NCI-H460 (cell line): ENCODE measurements around the gene NLGN2. TPM values are rescaled to one million over a fixed set of nuclear protein-coding genes. Genes with fewer than 3 reads are reported as not detected.
"Not testable (repeated sequence)": the region's sequence is repeated elsewhere in the genome, so short reads cannot be mapped to it uniquely, and the experiment has no call there.

Experiments used
- DNase-seq: peaks from one replicate; pipeline ENCODE4 v3.0.0-alpha.2; 2016; ENCODE audit warnings: low read depth; ENCODE audit errors: extremely low read depth
- polyA plus RNA-seq: library from polyadenylated mRNA; depleted of rRNA; stranded (reverse); fragments of >200 nt; gene quantifications from 2 replicates; pipeline ENCODE4 v1.2.3, GENCODE V29; 2014; cell fraction: nucleus; rRNA removed
- total RNA-seq: library from RNA; depleted of rRNA; stranded (reverse); fragments of >200 nt; shearing (Covaris generic); gene quantifications from 2 replicates; pipeline ENCODE4 v1.2.3, GENCODE V29; 2014; rRNA removed

Gene NLGN2
- 5.5 and 6.2 TPM in 2 replicates for total RNA-seq
- 13.3 and 15.4 TPM in 2 replicates for polyA plus RNA-seq

GRCh38 chr17:7407485-7408251, at the start of gene NLGN2:
Gene NLGN2 (plus strand): TSS chr17:7407845. CDS start chr17:7408256, 411 bp downstream.
- DNase-seq: no peak

- no peak for DNase-seq
These were observed 45.7 kb upstream of the NLGN2 start for GRCh38 chr17:7361906-7362305.

- no peak for DNase-seq
These were observed 44.3 kb upstream of the NLGN2 start for GRCh38 chr17:7363311-7363710.

- DNase-seq: not testable (repeated sequence)
These were observed 41.7 kb upstream of the NLGN2 start for GRCh38 chr17:7365963-7366362.

- DNase-seq: no peak
These were observed 40.6 kb upstream of the NLGN2 start for GRCh38 chr17:7367083-7367482.

GRCh38 chr17:7367918-7368598, 39.6 kb upstream of the NLGN2 start:
- DNase-seq: no peak

GRCh38 chr17:7368599-7368994, 39.0 kb upstream of the NLGN2 start:
- not testable (repeated sequence) for DNase-seq

GRCh38 chr17:7369825-7370224, 37.8 kb upstream of the NLGN2 start:
- no peak for DNase-seq

- DNase-seq: no peak
These were observed 36.8 kb upstream of the NLGN2 start for GRCh38 chr17:7370853-7371252.

- DNase-seq: no peak
These were observed 33.3 kb upstream of the NLGN2 start for GRCh38 chr17:7374353-7374752.

GRCh38 chr17:7379134-7379533, 28.5 kb upstream of the NLGN2 start:
- DNase-seq: no peak

GRCh38 chr17:7380321-7380720, 27.3 kb upstream of the NLGN2 start:
- no peak for DNase-seq

- no peak for DNase-seq
These were observed 26.6 kb upstream of the NLGN2 start, which contains the start of gene TNK1 for GRCh38 chr17:7380855-7381683. Gene TNK1 (plus strand): TSS chr17:7381089. CDS start chr17:7382927, 1,838 bp downstream.

GRCh38 chr17:7382901-7383300, 24.7 kb upstream of the NLGN2 start:
- no peak for DNase-seq

GRCh38 chr17:7383371-7383741, 24.3 kb upstream of the NLGN2 start:
- DNase-seq: no peak

- no peak for DNase-seq
These were observed 23.7 kb upstream of the NLGN2 start for GRCh38 chr17:7383742-7384488.

GRCh38 chr17:7384489-7385081, 23.1 kb upstream of the NLGN2 start:
- no peak for DNase-seq

- DNase-seq: no peak
These were observed 18.8 kb upstream of the NLGN2 start for GRCh38 chr17:7388856-7389255.

GRCh38 chr17:7389924-7390910, 17.4 kb upstream of the NLGN2 start:
- no peak for DNase-seq
